CD4-positive, alpha-beta T cell treated with Interleukin-17A for 1 hour (primary cell): Measurements from ENCODE around the gene ADD3.
A peak's percentile ranks its signal among the peaks of the same experiment; 100 is the strongest.
"Not testable (repeated sequence)": the region's sequence is repeated elsewhere in the genome, so short reads cannot be mapped to it uniquely, and the experiment has no call there.

ENCODE experiments used
- DNase-seq: peaks from one replicate; pipeline ENCODE4 v3.0.0-alpha.2; 2020

The ADD3 gene

DNA sequence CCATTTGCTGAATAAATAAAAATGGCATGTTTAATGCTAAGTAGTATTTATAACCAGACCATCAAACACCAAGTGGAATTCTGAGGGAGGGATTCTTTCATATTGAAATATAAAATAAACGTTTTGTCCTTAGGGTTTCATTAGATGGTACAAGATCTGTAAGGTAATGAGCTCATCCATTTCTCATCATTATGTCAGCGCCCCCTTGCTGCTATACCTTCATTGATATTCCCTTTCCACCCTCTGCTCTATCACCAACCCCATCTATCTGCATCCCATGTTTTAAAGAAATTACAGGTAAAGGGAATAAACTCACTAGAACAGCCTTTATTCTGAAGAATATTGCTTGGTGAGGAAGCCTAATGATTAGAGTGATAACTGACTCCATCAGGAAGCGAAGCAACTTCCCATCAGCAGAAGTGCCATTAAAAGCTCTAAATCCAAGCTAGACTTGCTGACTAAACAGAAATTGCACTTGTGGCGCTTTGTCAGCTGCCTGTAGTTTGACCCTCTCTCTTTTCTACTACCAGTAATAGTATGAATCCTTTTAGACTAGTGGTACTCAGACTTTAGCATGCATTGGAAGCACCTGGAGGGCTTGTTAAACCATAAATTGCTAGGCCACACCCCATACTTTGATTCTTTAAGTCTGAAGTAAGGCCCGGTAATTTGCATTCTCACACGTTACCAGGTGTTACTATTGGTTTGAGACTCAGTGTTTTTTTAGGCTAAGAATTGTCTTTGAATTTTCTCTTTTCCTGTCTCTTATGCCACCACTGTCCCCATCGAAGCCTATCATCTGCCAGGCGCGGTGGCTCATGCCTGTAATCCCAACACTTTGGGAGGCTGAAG is 27.5 kb downstream of the ADD3 start:
- no peak for DNase-seq

DNA sequence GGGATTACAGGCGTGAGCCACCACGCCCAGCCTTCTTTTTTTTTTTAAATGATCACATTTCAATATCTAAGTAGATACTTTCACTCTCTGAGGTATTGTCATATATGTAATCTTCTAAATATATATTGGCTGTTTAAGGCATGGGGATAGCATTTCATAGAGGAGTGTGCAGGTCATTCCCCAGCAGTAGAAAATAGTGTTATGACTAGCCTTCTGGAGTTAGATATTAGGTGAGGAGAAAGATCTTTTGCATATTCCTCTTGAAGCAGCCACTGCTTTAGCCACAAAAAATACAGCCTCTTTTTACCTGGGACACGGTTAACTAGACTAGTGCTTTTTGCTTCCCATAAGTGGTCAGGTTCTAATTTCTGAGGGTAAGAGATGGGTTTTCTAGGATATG is 28.9 kb downstream of the ADD3 start:
- no peak for DNase-seq

DNA sequence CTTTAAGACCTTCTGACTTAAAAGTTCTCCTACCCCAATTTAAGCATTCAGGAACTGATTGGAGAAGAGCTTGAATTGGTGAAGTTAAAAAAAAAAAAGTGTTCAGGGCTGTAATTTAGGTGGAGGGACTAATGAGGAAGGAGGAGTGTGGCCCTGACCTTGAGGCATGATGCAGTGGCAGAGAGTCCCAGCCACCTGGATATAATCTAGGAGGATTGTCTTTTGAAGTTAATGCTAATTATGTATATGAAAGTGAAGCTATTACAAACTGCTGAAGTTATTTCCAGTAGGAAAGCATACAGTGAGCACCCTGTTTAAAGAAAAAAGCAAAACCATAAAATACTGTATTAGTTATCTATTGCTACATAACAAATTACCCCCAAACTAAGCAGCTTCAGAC is 31.5 kb downstream of the ADD3 start:
- DNase-seq = no peak

DNA sequence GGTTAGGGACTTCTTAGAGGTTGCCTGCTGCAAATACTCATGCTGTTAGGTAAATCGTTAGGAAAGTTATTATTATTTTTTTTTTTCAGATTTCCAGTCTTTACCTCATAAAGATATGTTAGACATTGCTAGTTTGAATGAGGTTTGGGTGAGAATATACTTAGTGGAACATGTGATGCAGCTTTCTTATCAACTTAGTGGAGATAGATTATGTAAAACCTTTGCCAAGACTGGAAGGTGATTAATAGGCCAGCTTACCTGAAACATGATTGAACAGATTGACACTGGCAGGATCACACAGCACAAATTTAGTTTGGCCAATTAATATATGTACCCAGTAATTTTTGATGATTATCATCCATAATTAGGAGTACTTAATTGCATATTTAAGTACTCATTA is 32.3 kb downstream of the ADD3 start:
- DNase-seq = no peak

DNA sequence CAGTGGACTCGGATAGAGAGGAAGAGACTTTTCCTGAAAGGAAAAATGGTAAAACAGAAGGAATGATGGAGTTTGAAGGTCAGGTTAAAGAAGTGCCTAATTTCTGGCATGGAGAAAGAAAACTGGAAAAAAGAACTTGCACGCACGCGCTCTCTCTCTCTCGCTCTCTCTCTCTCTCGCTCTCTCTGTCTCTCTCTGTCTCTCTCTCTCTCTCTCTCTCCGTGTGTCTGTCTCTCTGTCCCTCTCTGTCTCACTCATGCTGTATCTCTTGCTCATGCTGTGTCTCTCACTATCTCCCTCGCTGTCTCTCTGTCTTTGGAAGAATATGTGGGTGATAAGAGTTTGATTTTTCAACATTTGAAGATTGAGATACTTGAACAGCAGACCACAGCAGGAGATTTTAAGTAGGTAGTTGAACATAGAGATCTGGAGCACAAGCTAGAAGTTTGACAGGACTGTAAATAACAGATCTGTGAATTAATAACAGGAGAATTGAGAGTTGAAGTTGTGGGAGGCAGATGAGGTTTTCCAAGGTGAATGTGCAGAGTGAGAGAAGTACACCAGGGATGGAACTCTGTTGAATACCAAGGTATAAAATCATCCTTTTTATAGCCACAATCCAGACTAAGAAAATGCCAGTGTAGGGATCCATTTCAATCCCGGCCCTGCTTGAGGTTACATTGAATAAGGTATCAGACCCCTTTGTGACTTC is 33.1 kb downstream of the ADD3 start:
- DNase-seq = no peak

DNA sequence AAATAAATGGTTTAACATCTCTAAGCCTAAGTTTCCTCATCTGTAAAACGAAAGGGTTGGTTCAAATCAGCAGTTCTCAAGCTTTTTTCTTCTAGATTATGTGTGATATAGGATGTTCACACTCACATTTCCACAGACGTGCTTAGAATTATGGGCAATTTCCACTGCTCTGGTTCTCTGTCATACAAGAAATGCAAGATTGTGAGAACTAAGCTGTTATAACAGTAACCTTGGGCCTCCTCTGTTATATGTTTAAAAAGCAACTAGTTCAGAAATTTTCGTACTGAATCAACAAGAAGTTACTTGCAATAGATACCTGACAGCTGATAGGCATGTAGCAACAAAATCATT is 33.7 kb downstream of the ADD3 start:
- DNase-seq = no peak

DNA sequence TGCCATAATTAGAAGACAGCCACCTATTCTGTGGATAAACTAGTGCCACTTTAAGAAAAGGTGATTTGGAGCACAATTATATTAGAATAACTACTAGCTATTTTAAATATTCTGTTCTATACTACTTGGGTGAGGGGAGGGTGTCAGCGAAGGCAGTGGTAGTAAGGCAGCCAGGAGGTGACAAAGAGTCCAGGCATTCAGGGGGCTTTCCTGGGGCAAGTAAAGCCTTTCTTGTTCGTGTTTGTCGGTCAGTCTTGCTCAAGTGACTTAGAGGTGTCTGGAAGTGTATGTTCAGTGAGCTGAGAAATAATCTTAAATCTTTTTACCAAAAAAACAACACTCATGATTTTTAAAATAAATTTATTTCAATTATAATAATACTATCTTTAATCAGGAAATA is 34.4 kb downstream of the ADD3 start:
- no peak for DNase-seq

DNA sequence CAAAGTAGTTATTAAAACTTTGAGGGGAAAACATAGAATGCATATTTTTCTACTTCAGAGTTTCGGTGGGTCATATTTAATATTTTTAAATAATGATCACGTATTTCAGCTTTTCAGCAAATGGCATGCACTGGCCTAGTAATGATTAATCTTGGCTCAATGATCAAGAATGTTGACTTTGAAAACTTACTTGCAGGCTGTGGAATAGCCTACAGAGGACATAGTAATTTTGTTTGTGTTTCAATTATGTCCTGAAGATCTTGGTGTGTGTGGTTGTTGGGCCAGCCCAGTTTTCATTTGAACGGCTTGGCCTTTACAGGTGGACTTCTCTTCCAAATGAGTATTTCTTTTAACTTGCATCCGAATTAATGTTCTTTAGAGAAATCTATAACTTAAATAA is 35.1 kb downstream of the ADD3 start:
- DNase-seq = no peak

DNA sequence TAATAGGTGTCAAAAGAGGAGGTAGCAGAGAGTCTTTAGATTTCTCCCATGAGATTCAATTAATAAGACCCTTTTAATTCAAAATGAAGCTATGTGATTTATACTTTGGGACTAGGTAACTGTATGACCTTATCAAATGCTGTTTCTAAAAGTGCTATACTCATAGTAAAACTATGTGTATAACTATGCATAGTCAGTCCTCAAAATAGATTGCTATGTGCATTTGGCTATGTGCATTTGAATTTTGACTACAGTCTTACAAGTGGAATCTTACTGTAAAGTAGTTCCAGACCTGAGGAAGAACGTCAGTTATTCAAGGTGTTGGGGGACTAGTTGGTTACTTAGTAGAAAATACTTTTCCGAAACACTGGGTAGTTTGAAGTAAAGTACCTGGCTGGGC is 36.9 kb downstream of the ADD3 start:
- DNase-seq = no peak

DNA sequence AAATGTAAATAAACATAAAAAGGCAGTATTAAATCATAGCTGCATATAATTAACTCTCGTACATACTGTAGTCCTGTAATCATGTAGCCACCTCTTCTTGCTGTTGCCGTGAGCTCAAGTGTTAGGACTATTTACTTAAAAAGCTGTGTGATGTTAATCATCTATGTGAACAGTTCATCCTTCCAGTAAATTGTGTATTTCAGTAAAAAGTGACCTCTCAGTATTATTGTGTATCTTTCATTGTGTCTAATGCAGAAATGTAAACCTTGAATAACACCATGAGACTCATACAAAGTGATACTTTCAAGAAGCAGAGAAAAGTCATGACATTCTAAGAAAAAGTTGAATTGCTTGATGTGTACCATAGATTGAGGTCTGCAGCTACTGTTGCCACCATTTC is 38.0 kb downstream of the ADD3 start:
- no peak for DNase-seq

DNA sequence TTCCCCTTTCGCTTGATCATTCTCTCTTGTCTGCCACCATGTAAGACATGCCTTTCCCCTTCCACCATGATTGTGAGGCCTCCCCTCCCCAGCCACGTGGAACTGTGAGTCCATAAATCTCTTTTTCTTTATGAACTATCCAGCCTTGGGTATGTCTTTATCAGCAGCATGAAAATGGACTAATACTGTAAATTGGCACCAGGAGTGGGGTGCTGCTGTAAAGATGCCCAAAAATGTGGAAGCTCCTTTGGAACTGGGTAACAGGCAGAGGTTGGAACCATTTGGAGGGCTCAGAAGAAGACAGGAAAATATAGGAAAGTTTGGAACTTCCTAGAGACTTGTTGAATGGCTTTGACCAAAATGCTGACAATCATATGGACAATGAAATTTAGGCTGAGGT is 40.4 kb downstream of the ADD3 start:
- DNase-seq = not testable (repeated sequence)

DNA sequence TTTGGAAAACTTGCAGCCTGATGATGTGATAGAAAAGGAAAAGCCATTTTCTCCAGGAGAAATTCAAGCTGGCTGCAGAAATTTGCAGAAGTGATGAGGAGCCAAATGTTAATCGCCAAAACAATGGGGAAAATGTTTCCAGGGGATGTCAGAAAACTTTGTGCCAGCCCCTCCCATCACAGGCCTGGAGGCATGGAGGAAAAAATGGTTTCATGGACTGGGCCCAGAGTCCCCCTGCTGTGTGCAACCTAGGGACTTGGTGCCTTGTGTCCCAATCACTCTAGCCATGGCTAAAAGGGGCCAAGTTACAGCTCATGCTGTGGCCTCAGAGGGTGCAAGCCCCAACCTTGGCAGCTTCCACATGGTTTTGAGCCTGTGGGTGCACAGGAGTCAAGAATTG is 41.0 kb downstream of the ADD3 start:
- DNase-seq = no peak

DNA sequence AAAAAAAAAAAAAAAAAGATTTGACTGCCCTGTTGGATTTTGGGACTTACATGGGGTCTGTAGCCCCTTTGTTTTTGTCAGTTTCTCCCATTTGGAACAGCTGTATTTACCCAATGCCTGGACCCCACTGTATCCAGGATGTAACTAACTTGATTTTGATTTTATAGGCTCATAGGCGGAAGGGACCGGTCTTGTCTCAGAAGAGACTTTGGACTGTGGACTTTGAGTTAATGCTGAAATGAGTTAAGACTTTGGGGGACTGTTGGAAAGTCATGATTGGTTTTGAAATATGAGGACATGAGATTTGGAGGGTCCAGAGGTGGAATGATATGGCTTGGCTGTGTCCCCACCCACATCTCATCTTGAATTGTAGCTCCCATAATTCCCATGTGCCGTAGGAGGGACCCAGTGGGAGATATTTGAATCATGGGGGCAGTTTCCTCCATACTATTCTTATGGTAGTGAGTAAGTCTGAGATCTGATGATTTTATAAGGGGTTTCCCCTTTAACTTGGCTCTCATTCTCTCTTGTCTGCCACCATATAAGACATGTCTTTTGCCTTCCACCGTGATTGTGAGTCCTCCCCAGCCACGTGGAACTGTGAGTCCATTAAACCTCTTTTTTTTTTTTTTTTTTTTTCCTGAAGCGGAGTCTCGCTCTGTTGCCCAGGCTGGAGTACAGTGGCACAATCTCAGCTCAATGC is 42.3 kb downstream of the ADD3 start:
- DNase-seq = not testable (repeated sequence)

DNA sequence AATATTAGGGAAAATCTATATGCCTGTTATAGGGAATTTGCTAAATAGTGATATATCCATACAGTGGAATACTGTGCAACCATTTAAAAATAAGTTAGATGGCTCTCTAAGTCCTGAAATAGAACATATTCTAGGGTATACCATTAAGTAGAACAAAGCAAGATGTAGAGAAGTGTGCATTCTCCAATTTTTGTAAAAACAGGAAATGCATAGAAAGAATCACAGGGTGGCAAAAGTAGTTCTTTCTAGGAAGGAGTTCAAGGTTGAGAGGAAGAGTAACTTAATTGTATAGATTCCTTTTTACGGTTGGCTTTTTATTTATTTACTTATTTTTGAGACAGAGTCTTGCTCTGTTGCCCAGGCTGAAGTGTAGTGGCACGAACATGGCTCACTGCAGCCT is 43.7 kb downstream of the ADD3 start:
- DNase-seq = no peak

DNA sequence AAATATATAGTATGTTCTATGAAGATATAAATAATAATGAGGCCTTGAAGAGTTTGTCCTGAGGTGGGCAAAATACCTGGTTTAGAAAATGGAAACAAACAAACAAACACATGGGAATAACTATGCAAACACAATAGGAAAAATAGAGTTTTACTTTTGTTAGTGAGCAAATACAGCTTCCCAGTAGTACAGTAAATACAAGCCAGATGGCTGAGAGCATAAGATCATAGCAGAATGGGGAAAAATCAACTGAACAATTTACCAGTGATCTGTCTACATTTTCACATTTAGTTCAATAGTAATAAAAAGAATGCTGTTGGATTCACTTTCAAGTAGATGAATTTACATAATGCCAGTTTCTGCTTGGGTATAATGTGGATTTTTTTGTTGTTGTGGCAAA is 45.1 kb downstream of the ADD3 start:
- DNase-seq = no peak

DNA sequence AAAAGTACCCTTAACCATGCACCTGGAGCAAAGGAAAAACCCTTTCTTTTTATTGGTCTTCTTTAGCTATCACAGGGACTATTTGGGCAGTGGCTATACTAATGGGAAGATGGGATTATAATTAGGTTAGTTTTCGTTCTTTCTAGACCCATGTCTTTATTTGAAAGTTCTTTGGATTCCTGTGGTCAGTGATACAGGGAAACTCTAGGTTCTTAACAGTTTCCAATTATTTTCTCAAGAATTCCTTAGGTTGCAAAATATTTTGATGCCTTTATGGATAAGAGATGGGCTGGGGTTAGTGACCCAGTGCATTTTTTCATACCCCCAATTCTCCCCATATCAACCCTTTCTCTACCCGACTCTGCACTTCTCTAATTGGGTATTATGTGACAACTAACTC is 49.0 kb downstream of the ADD3 start:
- no peak for DNase-seq

DNA sequence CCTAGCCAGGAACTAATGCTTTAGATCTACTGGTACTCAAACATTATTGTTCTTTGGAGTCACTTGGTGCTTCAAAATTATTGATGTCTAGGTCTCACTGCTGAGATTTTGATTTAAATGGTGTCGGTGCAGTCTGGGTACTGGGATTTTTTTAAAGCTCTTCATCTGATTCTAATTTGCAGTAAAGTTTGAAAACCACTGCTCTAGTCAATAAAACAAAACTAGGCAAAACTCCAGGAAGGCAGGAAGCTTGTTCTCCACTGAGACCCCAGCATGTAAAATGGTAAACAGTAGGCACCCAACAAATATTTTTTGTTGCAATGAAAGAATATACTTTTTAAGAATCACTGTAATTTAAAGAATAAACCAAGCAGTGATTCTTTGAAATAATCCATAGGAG is 49.7 kb downstream of the ADD3 start:
- DNase-seq = no peak

DNA sequence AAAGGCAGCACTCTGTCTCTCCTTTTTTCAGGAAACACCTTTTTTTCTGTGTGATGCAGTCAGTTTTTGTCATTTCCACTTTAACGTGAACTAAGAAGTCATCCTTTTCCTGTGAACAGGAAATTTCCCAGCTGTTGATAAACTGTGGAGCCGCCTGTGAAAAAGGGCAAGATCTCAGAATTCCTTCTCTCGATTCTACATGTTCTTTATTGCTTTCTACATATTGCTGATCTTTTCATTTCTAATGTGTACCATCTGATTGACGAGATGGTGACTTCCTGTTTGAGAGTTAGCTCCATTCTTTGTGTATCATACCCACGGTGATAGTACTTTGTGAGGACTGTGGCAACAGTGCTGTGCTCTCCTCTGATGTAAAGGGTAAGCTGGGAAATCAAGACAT is 50.4 kb downstream of the ADD3 start:
- DNase-seq = peak; percentile 33

DNA sequence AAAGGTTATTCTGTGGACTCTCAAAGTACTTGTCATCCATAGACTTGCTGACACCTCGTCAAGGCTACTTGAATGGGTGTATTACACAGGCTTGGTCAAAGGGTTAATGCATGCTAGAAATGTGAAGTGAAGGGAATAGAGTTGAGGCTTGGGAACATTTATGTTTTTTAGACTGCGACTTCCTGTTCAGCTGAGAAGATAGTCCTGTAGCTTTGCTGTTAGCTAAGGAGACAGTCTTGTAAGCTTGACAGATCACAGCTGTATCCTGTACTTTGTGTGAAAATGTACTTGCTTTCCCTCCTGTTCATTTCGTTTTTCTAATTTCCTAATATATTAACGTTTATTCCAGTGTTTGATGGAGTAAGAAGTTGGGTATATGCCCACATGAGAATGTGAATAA is 52.1 kb downstream of the ADD3 start:
- DNase-seq = no peak

DNA sequence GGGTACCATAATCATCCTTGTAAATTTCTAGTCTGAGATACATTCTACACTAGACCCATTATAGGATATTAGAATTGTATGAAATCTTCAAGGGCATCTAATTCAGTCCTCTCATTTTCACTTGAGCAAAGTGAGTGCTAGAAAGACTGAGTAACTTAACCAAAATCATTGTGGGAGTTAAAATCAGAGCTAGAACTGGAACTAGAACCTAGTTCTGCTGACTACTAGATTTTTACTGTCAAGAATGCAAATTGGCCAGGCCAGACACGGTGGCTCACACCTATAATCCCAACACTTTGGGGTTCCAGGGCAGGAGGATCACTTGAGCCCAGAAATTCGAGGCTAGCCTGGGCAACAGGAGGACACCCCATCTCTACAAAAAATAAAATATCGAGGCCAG is 53.9 kb downstream of the ADD3 start:
- no peak for DNase-seq

DNA sequence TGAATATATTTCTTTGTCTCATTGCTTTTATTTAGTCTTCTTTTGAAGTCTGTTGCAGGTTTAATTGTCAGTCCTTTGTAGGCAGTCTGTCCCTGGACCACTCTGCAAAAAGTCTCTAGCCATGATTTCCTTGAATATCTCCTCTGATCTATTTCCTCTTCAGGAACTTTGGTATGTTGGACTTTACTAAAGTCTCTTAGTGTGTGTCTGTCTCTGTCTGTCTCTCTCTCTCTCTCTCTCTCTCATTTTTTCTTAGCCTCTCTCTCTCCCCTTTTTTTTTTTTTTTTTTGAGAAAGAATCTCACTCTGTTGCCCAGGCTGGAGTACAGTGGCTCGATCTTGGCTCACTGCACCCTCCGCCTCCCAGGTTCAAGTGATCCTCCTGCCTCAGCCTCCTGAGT is 57.5 kb downstream of the ADD3 start:
- no peak for DNase-seq

DNA sequence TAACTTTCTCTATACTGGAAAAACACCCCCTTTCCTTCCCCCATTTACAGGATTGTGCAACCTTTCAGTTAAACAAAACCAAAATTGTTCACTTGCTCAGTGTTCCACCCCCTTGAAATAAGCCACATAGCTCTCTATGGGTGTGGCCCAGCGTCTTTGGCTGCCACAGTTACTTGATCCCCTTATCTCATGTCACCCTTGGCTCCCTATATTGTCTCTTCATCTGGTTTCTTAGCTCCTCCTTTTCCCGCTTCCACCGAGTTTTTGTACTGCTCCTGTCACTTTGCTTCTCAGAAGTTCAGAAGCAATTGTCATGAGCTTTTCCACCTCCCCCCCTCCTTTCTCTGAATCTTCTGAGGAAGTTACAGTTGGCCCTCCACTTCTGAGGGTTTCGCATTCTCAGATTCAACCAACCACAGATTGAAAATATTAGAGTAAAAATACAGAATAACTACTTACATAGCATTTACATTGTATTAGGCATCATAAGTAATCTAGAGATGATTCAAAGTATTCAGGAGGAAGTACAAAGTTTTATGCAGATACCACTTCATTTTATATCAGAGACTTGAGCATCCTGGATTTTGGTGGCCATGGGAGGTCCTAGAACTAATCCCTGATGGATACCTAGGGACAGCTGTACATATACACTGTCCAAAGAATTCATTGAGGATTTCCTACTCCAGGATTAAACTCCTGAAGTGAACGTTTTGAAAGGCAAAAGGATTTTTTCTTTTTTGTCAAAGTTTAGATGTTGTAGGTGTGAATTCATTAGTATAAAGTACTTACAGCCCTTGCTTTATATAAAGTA is 60.4 kb downstream of the ADD3 start:
- DNase-seq = peak; percentile 68

DNA sequence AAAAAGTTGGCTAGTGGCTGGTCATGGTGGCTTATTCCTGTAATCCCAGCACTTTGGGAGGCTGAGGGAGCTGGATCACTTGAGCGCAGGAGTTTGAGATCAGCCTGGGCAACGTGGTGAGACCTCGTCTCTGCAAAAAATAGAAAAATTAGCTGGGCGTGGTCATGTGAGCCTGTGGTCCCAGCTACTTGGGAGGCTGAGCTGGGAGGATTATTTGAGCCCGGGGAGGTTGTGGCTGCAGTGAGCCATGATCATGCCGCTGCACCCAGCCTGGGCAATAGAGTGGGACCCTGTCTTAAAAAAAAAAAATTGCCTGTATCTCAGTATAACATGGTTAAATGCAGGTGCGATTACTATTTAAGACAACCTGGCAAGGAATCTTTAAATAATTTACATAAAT is 61.0 kb downstream of the ADD3 start:
- DNase-seq = no peak
